HG02610 (cell line): ENCODE data around the gene ZMIZ1.
A peak's percentile ranks its signal among the peaks of the same experiment; 100 is the strongest.

Experiments
- ATAC-seq: cut with Tn5 transposase; IDR thresholded peaks from one replicate; pipeline ENCODE4 v1.9.1; 2021; ENCODE audit warnings: mild to moderate bottlenecking, moderate library complexity; ENCODE audit not compliant: unreplicated experiment

The ZMIZ1 gene

DNA sequence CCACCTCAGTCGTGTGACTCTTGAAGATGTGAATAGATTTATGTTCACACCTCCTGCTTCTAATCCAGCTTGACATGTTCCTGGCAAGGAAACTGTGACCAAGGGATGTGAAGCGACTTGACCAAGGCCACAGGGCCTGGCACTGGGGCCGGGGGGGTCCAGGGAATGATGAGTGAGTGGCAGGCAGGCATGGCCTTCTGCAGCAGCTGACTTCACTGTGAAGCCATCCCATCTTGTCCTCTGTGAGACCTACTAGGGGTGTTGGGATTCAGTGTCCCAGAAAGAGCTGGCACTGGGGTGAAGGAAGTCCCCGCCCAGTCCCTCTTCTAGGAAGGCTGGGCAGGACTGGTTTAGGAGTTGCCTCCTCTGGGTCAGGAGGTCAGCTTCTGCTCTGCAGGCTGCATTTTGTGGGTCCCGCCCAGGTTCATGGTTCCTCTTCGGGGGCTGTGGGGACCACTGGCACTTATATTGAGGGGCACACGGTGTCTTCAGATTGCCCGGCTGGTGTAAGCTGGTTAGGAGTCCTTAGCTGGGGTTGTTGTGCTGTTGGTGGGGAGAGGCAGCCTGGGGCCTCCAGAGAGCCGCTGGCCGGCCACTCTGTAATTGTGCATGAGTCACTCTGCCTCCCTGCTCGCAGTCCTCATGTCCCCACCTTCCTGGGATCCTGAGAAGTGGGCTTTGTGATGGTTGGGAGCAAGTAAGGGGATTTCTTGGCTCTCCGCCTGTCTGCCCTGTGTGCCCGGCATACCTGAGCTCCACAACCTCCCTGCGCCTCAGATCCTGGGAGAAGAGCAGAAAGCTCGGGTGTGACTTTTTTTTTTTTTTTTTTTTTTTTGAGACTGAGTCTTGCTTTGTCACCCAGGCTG lies 11.0 kb downstream of the ZMIZ1 start:
- no peak for ATAC-seq

DNA sequence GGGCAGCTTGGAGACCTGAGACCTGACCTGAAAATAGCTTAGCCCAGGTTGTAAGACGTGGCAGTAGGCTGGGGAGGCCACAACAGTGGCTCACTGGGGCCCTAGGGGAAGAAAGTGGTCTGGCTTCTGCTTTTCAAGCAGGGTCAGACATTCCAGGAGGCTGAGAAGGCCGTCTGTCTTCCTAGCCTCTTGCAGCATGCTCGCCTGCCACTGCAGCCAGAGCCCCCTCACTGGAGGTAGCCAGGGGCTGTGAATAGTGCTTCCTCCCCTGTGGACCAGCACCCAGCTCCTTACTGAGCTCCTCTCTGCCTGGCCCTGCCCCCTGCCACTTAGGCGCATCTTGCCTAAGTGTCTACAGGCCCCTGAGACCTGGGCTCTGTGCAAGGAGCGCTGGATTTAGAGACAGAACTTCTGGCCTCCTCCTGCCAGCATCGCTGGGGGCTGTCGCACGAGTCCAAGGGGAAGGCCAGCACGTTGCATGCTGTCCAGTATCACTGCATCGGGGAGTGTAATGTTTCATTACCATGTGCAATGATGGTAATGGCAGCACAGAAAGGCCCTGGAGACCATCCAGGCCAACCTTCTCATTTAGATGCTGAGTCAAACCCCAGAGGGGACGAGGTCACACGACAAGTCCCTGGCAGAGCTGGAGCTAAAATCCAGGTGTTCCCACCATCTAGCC lies 12.7 kb downstream of the ZMIZ1 start:
- ATAC-seq, result no peak

DNA sequence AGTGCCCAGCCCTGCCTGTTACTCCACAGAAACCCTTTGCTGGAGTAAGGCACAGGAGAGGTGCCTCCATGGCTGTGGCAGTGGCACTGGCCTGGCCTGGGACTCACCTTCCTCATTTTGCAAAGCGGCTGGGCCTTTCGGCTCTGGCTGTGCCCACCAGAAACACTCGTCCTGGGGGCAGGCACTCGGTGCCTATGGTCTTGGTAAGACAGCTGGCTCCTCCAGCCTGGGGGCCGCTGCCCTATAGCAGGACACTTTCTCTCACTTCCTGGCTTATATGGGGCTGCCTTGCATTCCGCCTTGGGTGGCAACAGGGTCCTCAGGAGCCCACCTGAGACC lies 13.2 kb downstream of the ZMIZ1 start:
- ATAC-seq, result no peak

DNA sequence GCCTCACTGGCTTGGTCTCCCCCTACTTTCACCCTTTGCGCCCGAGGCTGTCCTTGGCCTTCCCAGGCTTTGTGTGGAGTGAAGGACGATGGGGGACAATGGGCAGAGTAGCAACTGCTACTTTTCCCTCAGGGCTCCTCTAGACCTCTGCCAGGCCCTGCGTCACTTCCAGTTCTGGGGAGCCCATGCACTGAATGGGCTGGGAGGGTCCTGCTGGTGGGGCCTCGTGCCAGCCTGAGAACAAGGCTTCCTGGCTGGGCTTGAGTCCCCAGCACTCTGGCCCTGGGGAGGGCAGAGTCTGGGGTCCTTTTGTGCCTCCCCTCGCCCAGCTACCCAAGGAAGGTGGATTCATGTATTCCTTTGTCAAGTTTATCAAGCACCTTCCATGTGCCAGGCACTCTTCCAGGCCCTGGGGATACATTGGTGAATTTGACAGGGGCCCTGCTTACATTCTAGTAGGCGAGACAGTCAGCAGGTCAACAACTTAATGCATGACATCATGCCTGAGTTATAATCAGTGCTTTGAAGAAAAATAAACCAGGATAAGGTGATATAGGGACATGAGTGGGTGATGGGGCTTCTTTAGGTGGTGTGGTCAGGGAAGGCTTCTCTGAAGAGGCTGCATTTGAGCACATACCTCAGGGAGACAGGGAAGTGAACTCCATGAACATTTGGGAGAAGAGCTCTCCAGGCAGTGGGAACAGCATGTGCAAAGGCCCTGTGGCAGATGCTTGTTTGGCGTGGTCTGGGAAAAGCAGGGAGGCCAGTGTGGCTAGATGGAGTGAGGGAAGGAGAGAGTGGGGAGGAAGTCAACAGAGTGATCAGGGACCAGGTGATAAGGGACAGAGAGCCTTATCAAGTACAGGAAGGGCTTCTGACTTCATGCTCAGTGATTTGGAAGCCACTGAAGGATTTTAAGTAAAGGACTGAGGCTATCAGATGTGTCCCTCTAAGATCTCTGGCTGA lies 14.1 kb downstream of the ZMIZ1 start:
- ATAC-seq, result no peak

DNA sequence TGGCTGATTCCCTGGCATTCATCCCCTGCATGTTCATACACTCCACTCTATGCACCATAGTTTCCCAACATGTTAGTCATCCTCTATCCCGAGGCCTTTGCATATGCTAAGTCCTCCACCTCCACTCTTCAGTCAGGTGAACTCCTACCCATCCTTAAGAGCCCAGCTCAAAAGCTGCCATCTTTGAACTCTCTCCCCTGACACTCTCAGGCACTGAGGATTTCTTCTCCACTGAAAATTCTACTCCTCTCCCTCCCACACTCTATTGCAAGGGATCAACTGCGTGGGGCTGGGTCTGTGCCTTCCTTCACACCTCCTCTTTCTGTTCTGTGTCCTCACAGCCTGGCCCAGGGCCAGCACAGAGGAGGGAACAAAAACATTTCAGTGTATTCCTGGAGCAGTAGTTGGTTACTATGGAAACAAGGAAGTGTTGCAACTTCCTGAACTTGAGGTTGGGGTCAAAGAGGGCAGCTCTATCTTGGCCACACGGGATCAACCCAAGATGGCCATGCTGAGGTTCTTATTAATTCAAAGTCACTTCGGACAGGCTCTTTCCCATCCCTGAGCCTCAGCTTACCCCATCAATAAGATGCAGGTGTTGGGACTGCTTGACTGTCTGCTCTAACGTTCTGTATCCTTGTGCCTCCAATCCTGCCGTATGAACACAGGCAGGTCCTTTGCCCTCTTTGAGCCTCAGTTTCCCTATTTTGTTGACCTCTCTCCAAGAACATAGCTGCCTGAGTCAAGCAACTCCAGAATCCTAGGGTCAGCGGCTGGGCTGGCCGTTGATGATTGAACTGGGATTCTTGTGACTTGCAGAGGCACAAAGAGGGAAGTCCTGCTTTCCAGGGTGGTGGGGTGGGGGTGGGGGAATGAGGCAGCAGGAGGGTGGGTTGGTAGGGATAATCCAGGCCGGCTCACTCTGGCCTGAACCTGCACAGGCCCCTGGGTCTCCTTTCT lies 15.5 kb downstream of the ZMIZ1 start:
- no peak for ATAC-seq

DNA sequence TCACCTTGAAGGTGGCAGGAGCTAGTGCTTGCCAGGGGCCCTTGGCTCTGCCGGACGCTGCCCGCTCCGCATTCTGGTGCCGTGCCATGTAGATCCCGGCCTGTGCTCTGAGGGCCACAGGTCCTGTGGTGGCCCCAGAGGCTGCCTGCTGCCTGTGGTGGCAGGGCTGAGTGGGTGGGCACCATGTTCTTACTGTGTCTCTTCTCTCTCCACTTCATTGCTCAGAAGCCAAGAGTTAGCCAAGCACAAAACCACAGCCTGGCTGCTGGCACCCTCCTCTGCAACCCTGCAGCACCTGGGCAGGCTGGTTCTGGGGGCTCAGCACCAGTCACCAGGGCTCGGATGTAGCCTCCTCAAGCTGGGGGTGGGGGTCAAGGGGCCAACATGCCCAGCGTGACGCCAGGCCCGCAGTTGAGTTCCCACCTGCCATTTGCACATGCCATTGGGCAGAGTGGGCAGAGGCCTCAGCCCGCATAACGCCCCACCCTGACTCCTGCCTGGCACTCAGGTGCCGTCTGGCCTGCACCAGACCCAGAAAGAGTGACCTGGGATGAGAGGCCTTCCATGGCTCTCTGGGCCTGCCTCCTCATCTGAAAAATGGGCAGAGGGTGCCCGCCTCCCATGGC lies 16.3 kb downstream of the ZMIZ1 start:
- no peak for ATAC-seq

DNA sequence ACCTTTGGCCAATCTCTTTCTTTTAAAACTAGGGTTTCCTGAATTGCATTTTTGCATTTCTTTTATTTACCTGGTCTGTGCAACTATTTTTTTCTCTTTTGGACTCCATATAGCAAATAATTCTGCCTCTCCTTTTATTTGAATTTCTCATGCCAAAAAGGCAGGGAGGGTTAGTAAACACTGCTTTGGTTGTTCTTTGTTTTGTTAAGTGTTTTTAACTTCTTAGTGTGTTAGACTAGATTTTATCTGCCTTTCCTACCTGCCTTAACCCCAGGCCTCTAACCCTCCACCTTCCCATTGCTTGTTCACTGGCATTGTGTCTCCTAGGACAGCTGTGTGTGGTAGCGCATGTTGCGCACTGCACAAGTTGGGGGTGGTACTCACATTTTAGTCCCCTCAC lies 18.1 kb downstream of the ZMIZ1 start:
- ATAC-seq, result no peak

DNA sequence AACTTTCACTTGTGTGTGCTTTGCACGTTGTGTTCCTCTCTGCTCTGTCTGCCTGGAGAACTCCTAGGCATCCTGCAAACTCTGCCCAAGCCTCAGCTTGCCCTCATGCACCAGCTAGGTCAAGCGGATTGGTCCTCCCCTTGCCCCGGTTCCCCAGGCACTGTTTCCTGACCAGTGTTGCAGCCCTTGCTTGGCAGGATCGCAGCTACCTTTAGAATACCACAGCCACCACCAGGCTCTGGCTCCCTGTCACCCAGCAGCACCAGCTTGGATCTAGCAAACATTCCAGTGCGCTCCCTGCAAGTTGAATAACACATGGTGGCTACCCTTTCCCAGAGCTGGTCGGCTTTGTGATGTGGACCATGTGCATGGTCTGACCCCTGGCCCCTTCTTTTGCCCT lies 19.0 kb downstream of the ZMIZ1 start:
- no peak for ATAC-seq

DNA sequence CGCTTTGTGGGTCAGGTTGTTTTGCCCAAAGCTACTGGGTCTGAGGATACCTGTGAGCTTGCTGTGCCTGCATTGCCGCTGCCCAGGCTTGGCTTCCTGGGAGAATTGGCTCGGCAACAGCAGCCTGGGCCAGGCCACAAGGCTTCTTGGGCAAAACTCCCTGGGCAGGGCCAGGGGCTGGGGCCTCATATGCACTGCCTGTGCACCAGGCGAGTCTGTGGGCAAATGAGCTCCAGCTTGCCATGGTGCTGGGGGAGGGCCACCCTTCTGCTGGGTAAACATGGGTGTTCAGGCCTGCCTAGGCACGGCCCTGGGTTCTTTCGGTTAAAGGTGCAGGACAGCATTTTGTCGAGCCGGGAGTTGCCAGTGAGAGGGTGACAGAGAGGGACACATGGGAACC lies 19.4 kb downstream of the ZMIZ1 start:
- no peak for ATAC-seq

DNA sequence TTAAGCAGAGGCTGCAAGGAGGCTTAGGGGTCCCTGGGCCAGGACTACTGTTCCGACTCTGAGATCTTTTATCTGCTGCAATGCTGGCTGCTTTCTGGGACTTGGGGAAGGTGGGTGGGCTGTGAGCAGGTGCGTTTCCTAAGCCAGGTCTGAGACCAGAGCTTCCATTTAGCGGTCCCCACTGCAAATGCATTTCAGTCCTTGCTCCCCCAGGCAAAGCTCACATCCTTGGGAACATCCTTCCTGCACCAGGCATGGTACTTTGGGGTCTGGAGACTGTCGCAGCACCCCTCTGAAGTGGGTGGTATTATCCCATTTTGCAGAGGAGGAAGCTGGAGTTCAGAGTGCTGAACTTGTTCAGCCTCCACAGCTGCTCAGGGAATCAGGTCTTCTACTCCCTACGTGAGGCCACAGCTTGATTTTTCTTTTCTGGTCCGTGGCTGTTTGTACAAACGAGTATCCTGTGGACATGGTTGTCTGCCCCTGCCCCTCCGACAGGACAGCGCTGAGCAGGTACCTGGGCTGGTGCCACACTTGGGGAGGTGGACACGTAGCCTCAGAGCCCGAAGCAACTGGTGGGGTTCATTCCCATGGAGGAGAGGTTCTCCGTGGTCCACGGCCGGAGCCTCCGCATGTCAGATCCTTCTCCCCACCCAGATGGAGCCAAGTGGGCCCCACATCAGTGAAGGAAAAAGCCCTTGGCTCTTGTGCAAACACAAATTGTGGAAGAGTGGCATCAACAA lies 20.0 kb downstream of the ZMIZ1 start:
- ATAC-seq, result no peak

DNA sequence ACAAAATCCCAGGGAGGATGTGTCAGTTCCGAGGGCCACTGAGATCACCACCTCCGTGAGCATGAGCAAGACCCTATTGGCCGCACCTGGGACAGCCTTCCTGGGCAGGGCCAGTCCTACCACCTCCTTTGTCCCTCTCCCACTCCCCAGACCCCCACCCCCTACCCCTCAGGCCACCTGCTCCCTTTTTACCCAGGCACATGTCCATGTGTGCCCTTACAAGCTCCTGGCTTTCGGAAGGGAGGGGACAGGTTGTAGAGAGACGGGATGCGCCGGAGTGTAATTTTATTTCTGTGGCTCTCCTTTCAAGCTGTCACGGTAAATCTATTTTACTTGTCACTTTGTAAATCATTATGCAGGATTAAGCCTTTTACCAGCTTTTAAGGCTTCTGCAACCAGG lies 20.9 kb downstream of the ZMIZ1 start:
- ATAC-seq, result no peak

DNA sequence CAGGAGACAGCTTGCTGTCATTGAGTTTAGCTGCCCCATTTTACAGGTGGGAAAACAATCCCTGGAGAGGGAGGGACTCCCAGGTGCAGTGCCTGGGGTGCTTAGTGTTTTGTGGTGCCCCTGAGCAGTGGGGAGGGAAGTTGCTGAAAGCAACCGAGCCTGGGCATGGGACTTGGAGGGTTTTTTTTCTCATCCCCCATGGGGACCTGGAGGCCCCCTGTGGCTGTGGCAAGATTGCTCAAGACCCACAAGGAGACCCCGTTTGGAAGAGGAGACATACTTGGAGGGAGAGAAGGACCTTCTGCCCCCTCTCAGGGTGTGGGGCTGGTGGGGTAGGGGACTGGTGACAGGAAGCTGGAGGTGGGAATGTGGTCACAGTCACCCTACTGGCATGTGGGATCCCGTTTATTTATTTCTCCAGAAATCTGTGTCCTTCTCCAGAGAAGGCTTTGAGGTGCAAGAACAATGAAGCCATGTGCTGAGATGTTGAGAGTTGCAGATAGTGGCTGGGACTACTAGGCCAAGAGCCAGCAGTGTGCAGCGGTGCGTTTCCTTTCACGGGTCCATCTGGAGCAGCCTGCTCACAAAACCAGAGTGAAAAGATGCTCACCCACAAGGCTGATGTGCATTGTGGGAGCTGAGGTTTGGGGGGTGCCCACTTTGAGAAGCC lies 21.5 kb downstream of the ZMIZ1 start:
- ATAC-seq, result no peak

DNA sequence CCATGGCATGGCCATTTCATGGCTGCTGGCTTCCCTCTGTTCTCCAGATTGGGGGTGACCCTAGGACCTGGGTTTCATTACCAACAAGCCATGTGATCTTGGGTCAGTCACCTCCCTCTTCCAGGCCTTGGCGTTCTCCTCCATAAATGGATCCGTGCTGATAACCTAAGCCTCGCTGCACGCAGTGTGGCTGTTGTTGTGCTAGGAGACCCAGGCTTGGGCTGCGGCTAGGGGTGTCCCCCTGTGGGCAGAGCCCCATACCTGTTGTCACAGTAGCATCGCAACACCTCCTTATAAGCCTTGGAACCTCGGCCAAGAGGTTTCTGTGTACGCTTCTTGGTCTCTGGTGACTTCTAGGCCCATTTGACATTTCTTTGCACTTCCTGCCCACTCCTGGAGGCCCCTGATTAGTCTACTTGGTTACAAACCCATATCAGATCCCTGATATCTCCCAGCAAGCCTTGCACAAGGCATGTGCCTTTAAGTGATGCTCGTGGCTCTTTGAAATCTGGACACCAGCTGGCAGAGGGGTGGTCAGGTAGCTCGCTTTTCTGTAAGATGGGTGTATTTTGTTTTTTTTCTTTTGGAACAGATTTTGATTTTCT lies 23.6 kb downstream of the ZMIZ1 start:
- no peak for ATAC-seq

DNA sequence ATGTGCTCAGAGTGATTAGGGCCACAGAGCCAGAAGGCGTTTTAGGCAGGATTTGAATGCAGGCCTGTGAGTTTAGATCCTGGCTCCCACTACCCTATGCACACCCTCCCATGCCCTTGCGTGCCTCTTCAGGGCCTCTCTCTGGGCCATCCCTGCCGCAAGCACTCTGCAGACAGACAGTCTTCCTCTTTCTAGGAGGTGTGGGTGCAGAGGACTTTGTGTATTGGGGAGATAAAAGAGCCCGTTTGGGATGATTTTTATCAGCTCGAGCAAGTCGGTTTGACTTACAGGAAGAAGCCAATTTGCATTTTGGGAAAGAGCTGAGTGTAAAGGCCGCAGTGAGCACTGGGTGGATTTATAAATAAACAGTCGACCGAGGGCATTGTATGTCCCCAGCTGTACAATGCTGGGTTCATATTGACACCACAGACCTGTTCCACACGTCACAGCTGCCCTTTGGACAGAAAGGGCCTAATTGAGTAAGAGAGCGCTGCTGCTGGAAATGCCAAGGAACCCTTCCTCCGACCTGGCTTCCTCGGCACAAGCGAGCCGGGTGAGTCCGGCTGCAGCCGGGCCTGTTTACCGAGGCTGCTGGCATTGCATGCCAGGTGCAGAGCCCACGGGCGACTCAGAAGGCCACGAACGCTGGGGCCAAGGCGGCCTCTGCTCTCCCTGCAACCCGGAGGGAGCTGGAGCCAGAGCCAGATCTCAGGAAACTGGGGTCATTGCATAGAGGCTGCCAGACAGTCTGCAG lies 25.1 kb downstream of the ZMIZ1 start:
- peak; percentile 52 for ATAC-seq

DNA sequence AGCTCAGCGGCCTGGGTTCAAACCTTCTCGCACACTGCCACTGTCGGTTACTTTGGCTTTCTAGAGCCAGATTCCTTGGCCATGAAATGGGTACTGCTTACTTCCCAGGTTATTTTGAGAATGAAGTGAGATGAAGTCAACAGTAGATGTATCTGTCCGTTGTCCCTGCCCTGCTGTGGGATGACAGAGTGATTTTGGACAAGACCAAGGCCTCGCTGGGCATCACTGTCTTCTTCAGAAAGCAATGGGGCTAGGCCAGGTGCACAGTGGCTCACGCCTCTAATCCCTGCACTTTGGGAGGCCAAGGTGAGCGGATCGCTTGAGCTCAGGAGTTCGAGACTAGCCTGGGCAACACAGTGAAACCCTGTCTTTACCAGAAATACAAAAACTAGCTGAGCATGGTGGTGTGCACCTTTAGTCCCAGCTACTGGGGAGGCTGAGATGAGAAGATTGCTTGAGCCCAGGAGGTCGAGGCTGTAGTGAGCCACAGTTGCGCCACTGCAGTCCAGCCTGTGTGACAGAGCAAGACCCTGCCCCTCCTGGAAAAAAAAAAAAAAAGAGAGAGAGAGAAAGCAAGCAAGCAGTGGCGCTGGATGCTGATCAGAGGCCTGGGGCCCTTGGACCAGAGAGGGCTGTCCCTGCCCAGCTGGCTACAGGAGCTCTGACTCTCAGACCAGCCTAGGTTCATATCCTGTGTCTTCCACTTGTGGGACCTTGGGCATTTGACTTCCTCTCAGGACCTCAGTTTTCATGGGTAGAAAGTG lies 25.8 kb downstream of the ZMIZ1 start:
- ATAC-seq, result no peak

DNA sequence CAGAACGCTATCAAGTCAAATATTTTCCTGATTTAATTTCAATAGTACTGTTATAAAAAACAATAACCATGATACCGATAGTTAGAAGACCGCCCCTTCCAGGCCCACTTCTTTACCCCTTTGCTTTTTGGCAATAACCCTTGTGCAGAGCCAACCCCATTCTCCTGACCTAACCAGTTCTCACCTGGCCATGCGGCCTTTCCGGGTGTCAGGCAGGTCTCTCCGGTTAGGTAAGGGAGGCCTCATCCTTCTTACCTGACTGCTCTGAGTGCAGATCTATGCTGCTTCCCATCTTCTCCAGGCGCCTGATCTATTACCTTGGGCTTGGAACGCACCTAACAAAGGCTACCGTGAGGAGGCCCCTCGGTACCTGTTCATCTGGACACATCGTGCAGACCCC lies 26.6 kb downstream of the ZMIZ1 start:
- no peak for ATAC-seq

DNA sequence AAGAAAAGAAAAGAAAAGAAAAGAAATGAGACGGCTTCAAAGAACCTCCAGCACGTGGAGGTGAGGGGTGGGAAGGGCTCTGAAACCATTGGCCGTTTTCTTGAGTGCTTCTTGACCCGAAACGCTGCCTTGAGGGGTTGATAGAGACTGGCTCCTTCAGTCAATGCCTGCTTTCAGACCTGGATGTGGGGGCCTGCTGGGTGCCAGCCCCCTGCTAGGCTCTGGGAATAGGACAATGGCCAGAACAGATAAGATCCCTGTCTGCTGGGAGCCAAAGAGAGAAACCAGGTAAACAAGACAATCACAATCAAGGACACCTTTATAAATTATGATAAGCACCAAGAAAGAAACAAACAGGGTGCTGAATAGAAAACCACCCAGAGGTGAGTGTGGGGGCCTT lies 27.7 kb downstream of the ZMIZ1 start:
- no peak for ATAC-seq
